AML-193 (cell line): ENCODE results near the gene TAOK1.

ENCODE experiments used
- DNase-seq, 2 experiments: peaks; one replicate each; lab custom pipeline; 2025; lab: John Stamatoyannopoulos, UW

Gene TAOK1

GRCh38 chr17:29571883-29572681 lies 181.9 kb downstream of the TAOK1 start:
- no peak for DNase-seq

- no peak for DNase-seq
Measured at GRCh38 chr17:29572691-29573557, 182.8 kb downstream of the TAOK1 start.

- DNase-seq = no peak
Measured at GRCh38 chr17:29573558-29573869, 183.4 kb downstream of the TAOK1 start.

- DNase-seq = no peak
Measured at GRCh38 chr17:29573871-29574731, 183.9 kb downstream of the TAOK1 start.

- no peak for DNase-seq
Measured at GRCh38 chr17:29574732-29575510, 184.8 kb downstream of the TAOK1 start.

- no peak for DNase-seq
Measured at GRCh38 chr17:29575511-29576213, 185.5 kb downstream of the TAOK1 start.

GRCh38 chr17:29576214-29577000 lies 186.2 kb downstream of the TAOK1 start:
- no peak for DNase-seq

GRCh38 chr17:29577001-29577370 lies 186.8 kb downstream of the TAOK1 start:
- DNase-seq = no peak

GRCh38 chr17:29577385-29578211 lies 187.4 kb downstream of the TAOK1 start:
- DNase-seq = no peak

- no peak for DNase-seq
Measured at GRCh38 chr17:29578626-29579485, 188.7 kb downstream of the TAOK1 start.

- DNase-seq = peak; percentile 85 to 86
Measured at GRCh38 chr17:29579866-29580771, 190.0 kb downstream of the TAOK1 start.

GRCh38 chr17:29581583-29582253 lies 191.6 kb downstream of the TAOK1 start:
- DNase-seq = no peak

- DNase-seq = no peak
Measured at GRCh38 chr17:29582254-29582765, 192.1 kb downstream of the TAOK1 start.

- DNase-seq = no peak
Measured at GRCh38 chr17:29582772-29583171, 192.6 kb downstream of the TAOK1 start.

GRCh38 chr17:29583324-29584248 lies 193.4 kb downstream of the TAOK1 start:
- DNase-seq = no peak
